NCI-H460 (cell line): ENCODE data around the gene ACTG1. TPM values are rescaled to one million over a fixed set of nuclear protein-coding genes. Genes with fewer than 3 reads are reported as not detected.

ENCODE experiments used
- DNase-seq: peaks from one replicate; pipeline ENCODE4 v3.0.0-alpha.2; 2016; ENCODE audit warnings: low read depth; ENCODE audit errors: extremely low read depth
- total RNA-seq: library from RNA; depleted of rRNA; stranded (reverse); fragments of >200 nt; shearing (Covaris generic); gene quantifications from 2 replicates; pipeline ENCODE4 v1.2.3, GENCODE V29; 2014

Gene ACTG1
- total RNA-seq, 1 experiment from 2014 or later: 3,093 TPM

GRCh38 chr17:81545160-81545949 is 32.8 kb upstream of the ACTG1 start:
- DNase-seq: no peak

GRCh38 chr17:81544281-81544974 is 31.8 kb upstream of the ACTG1 start:
- no peak for DNase-seq

- no peak for DNase-seq
Measured at GRCh38 chr17:81543756-81544155, 31.2 kb upstream of the ACTG1 start.

- DNase-seq: no peak
Measured at GRCh38 chr17:81543339-81543675, 30.7 kb upstream of the ACTG1 start.

GRCh38 chr17:81542431-81543338 is 30.1 kb upstream of the ACTG1 start:
- no peak for DNase-seq

GRCh38 chr17:81541123-81541522 is 28.5 kb upstream of the ACTG1 start:
- no peak for DNase-seq

- DNase-seq: no peak
Measured at GRCh38 chr17:81540676-81541027, 28.1 kb upstream of the ACTG1 start.

GRCh38 chr17:81539961-81540675 is 27.5 kb upstream of the ACTG1 start:
- DNase-seq: no peak

- DNase-seq: no peak
Measured at GRCh38 chr17:81539571-81539900, 26.9 kb upstream of the ACTG1 start.

GRCh38 chr17:81538651-81539570 is 26.3 kb upstream of the ACTG1 start:
- DNase-seq: no peak

- DNase-seq: no peak
Measured at GRCh38 chr17:81537856-81538555, 25.4 kb upstream of the ACTG1 start.

- DNase-seq: no peak
Measured at GRCh38 chr17:81537343-81537855, 24.8 kb upstream of the ACTG1 start.

GRCh38 chr17:81536299-81537290 is 24.0 kb upstream of the ACTG1 start:
- DNase-seq: no peak

GRCh38 chr17:81535480-81536298 is 23.1 kb upstream of the ACTG1 start:
- DNase-seq: no peak

- no peak for DNase-seq
Measured at GRCh38 chr17:81535007-81535328, 22.4 kb upstream of the ACTG1 start.

- no peak for DNase-seq
Measured at GRCh38 chr17:81534157-81535006, 21.8 kb upstream of the ACTG1 start.
